Measurements from ENCODE around the gene KRTAP29-1. TPM values are rescaled to one million over a fixed set of nuclear protein-coding genes. Genes with fewer than 3 reads are reported as not detected.

KRTAP29-1 gene
- total RNA-seq, 1 experiment from 2014 or later: not detected

DNA sequence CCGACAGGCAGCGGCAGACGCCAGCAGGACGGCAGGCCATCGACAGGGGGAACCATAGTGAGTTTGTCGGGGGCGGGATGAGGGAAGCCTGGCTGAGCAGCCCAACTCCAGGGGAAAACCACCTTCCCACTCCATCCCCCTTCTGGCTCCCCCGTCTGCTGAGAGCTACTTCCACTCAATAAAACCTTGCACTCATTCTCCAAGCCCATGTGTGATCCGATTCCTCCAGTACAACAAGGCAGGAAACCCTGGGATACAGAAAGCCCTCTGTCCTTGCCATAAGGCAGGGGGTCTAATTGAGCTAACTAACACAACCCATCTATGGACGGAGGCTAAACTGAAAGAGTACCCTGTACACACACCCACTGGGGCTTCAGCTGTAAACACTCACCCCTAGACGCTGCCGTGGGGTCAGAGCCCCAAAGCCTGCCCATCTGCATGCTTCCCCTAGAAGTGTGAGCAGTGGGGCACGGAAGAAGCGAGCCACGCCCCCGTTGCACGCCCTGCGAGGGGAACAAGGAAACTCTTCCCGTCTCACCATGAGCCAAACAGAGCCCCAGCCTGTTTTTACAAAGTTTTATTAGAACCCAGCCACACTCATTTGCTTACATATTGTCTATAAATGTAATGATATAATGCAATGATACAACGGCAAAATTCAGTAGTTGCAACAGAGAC lies 4.1 kb downstream of the KRTAP29-1 start:
- no TSS peak for BruUV-seq (replicated peaks)
- DNase-seq (ENCODE audit: low spot score): no peak
- H3K27ac ChIP-seq (ENCODE audit: low read depth, low read length, poor library complexity, severe bottlenecking): no peak overlapping the region
- ChIA-PET CTCF (no interaction called here), POLR2A (ENCODE audit: low non-redundant PET) (no interaction called here)
- no peaks in the 10 kb centered on the region for H3K9me3 ChIP-seq (ENCODE audit: low read depth, low read length, poor library complexity, severe bottlenecking)
- H3K4me3 ChIP-seq (ENCODE audit: low read depth, low read length, poor library complexity, severe bottlenecking): no peak overlapping the region
- intact Hi-C loops (cut with micrococcal nuclease; ENCODE audit: unreplicated experiment): no loop called here
- H3K27me3 ChIP-seq (replicated peaks; ENCODE audit: insufficient read depth, low read depth, low read length, poor library complexity): no peaks in the 10 kb centered on the region
- no peaks in the 10 kb centered on the region for H3K4me1 ChIP-seq (ENCODE audit: insufficient read depth, low read length, poor library complexity, severe bottlenecking)
- TF ChIP-seq, protein P1, sequence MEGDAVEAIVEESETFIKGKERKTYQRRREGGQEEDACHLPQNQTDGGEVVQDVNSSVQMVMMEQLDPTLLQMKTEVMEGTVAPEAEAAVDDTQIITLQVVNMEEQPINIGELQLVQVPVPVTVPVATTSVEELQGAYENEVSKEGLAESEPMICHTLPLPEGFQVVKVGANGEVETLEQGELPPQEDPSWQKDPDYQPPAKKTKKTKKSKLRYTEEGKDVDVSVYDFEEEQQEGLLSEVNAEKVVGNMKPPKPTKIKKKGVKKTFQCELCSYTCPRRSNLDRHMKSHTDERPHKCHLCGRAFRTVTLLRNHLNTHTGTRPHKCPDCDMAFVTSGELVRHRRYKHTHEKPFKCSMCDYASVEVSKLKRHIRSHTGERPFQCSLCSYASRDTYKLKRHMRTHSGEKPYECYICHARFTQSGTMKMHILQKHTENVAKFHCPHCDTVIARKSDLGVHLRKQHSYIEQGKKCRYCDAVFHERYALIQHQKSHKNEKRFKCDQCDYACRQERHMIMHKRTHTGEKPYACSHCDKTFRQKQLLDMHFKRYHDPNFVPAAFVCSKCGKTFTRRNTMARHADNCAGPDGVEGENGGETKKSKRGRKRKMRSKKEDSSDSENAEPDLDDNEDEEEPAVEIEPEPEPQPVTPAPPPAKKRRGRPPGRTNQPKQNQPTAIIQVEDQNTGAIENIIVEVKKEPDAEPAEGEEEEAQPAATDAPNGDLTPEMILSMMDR (conservative IDR thresholded peaks at IDR 0.05; ENCODE audit: low read depth, low read length): no peak
- TF ChIP-seq EZH2 (IDR thresholded peaks at IDR 0.05; ENCODE audit: borderline replicate concordance, low read depth, low read length, poor library complexity, severe bottlenecking): no peak
- H3K36me3 ChIP-seq (ENCODE audit: insufficient read depth, low read length, poor library complexity, severe bottlenecking): no peaks in the 10 kb centered on the region

DNA sequence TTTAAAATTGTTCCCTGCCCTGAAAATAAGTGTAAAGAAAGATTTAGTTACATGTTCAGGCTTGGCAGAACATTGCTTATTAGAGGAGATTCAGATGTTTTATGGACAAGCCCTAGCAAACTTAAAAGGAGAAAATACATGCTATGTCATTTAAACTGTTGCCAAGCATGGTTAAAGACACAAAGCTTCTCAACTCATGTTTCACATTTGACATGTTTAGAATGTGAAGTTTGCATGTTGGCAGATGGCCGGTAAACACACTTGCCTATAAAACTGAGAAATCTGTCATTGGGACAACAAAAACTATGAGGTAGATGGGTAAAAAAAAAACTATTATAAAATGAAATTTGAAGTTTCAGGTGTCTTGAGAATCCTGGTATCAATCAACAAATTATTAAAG lies 5.8 kb downstream of the KRTAP29-1 start:
- no peaks in the 10 kb centered on the region for H3K36me3 ChIP-seq (ENCODE audit: insufficient read depth, low read length, poor library complexity, severe bottlenecking)
- intact Hi-C loops (cut with micrococcal nuclease; ENCODE audit: unreplicated experiment): no loop called here
- TF ChIP-seq, protein P1 (conservative IDR thresholded peaks at IDR 0.05; ENCODE audit: low read depth, low read length): no peak
- no peak for TF ChIP-seq EZH2 (IDR thresholded peaks at IDR 0.05; ENCODE audit: borderline replicate concordance, low read depth, low read length, poor library complexity, severe bottlenecking)
- H3K4me1 ChIP-seq (ENCODE audit: insufficient read depth, low read length, poor library complexity, severe bottlenecking): no peaks in the 10 kb centered on the region
- BruUV-seq (replicated peaks): no TSS peak
- ChIA-PET POLR2A (ENCODE audit: low non-redundant PET) (no interaction called here), CTCF (no interaction called here)
- H3K27me3 ChIP-seq (replicated peaks; ENCODE audit: insufficient read depth, low read depth, low read length, poor library complexity): no peaks in the 10 kb centered on the region
- no peak overlapping the region for H3K4me3 ChIP-seq (ENCODE audit: low read depth, low read length, poor library complexity, severe bottlenecking)
- no peaks in the 10 kb centered on the region for H3K9me3 ChIP-seq (ENCODE audit: low read depth, low read length, poor library complexity, severe bottlenecking)
- DNase-seq (ENCODE audit: low spot score): no peak
- H3K27ac ChIP-seq (ENCODE audit: low read depth, low read length, poor library complexity, severe bottlenecking): no peak overlapping the region

DNA sequence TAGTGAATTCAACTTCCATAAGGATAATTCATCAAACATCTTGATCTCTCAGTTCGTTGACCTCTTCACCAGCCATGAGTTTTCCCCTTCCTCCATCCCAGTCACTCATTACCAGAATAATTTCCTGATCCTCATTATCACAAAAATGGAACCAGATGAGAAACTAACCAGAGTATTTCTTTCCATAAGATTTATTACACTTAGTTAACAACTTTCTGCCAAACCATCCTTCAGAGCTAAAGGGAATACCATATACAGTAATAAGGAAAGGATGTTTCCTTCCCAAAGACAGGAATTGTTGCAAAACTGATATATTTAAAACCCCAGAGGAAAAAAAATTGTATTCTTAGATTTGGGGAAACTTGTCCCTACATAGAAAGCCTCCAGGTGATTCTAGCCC lies 8.6 kb downstream of the KRTAP29-1 start:
- no peaks in the 10 kb centered on the region for H3K36me3 ChIP-seq (ENCODE audit: insufficient read depth, low read length, poor library complexity, severe bottlenecking)
- CTCF ChIA-PET: no interaction called here
- no peaks in the 10 kb centered on the region for H3K27me3 ChIP-seq (replicated peaks; ENCODE audit: insufficient read depth, low read depth, low read length, poor library complexity)
- TF ChIP-seq, protein P1 (conservative IDR thresholded peaks at IDR 0.05; ENCODE audit: low read depth, low read length): no peak
- TF ChIP-seq EZH2 (IDR thresholded peaks at IDR 0.05; ENCODE audit: borderline replicate concordance, low read depth, low read length, poor library complexity, severe bottlenecking): no peak
- DNase-seq (ENCODE audit: low spot score): no peak
- intact Hi-C loops (cut with micrococcal nuclease; ENCODE audit: unreplicated experiment): no loop called here
- POLR2A ChIA-PET (ENCODE audit: low non-redundant PET): no interaction called here
- no peak overlapping the region for H3K27ac ChIP-seq (ENCODE audit: low read depth, low read length, poor library complexity, severe bottlenecking)
- H3K4me1 ChIP-seq (ENCODE audit: insufficient read depth, low read length, poor library complexity, severe bottlenecking): no peaks in the 10 kb centered on the region
- no peaks in the 10 kb centered on the region for H3K9me3 ChIP-seq (ENCODE audit: low read depth, low read length, poor library complexity, severe bottlenecking)
- no TSS peak for BruUV-seq (replicated peaks)
- H3K4me3 ChIP-seq (ENCODE audit: low read depth, low read length, poor library complexity, severe bottlenecking): no peak overlapping the region
